Uterus (tissue), 2 donors: ENCODE measurements around the gene MCTS1.

ENCODE experiments used
- CTCF ChIP-seq, 4 experiments: fragments of 200-600 bp in 2 of 4; fragments of 450-650 bp in 2 of 4; sonication (generic) in 2 of 4; IDR thresholded peaks; one replicate each; pipeline ENCODE4 v1.5.1; 2016 to 2019; ENCODE audit warnings: antibody characterized with exemption in 4 of 4, mild to moderate bottlenecking in 2 of 4, moderate library complexity in 1 of 4
- POLR2A ChIP-seq, 2 donors: fragments of 450-650 bp; IDR thresholded peaks; one replicate each; pipeline ENCODE4 v1.6.1; 2016; ENCODE audit warnings: antibody characterized with exemption in 2 of 2, mild to moderate bottlenecking in 1 of 2, moderate library complexity in 1 of 2

- TF ChIP-seq CTCF (IDR thresholded peaks at IDR 0.05) (no peak), POLR2A (IDR thresholded peaks at IDR 0.05) (no peak)
Measured at GRCh38 chrX:120617996-120618630, 14.2 kb downstream of the MCTS1 start.
